Measurements from ENCODE around the gene ESCO1.
A peak's percentile ranks its signal among the peaks of the same experiment; 100 is the strongest.
"Not testable (repeated sequence)": the region's sequence is repeated elsewhere in the genome, so short reads cannot be mapped to it uniquely, and the experiment has no call there.

ESCO1 gene

GRCh38 chr18:21600526-21601410 is at the start of gene ESCO1:
ESCO1 (minus strand) TSS chr18:21600704; CDS start chr18:21574843, 25,861 bp downstream.
- peak; percentile 93 for DNase-seq (ENCODE audit: low read depth)

GRCh38 chr18:21640375-21640774 is 39.9 kb upstream of the ESCO1 start:
- DNase-seq (ENCODE audit: low read depth); H3K4me3 ChIP-seq (ENCODE audit: low read depth, low read length): not testable (repeated sequence)

More at GRCh38 chr18:21600526-21601410, at the start of gene ESCO1:
- peak within 1 kb of the TSS; percentile 98 for H3K4me3 ChIP-seq (ENCODE audit: low read depth, low read length)

- no peak for DNase-seq (ENCODE audit: low read depth)
- H3K4me3 ChIP-seq (ENCODE audit: low read depth, low read length): no peak overlapping the region
These were observed 38.3 kb upstream of the ESCO1 start for GRCh38 chr18:21638822-21639221.

- DNase-seq (ENCODE audit: low read depth): no peak
- no peak overlapping the region for H3K4me3 ChIP-seq (ENCODE audit: low read depth, low read length)
These were observed 36.3 kb upstream of the ESCO1 start for GRCh38 chr18:21636769-21637168.

- no peak overlapping the region for H3K4me3 ChIP-seq (ENCODE audit: low read depth, low read length)
- no peak for DNase-seq (ENCODE audit: low read depth)
These were observed 34.2 kb upstream of the ESCO1 start for GRCh38 chr18:21634588-21635199.

GRCh38 chr18:21632393-21632792 is 31.9 kb upstream of the ESCO1 start:
- no peak overlapping the region for H3K4me3 ChIP-seq (ENCODE audit: low read depth, low read length)
- DNase-seq (ENCODE audit: low read depth): no peak

- DNase-seq (ENCODE audit: low read depth): no peak
- H3K4me3 ChIP-seq (ENCODE audit: low read depth, low read length): no peak overlapping the region
These were observed 28.8 kb upstream of the ESCO1 start for GRCh38 chr18:21629089-21629832.

- DNase-seq (ENCODE audit: low read depth); H3K4me3 ChIP-seq (ENCODE audit: low read depth, low read length): not testable (repeated sequence)
These were observed 21.1 kb upstream of the ESCO1 start for GRCh38 chr18:21621640-21622039.

GRCh38 chr18:21612125-21613039 is 11.9 kb upstream of the ESCO1 start, which contains the start of gene SNRPD1:
SNRPD1 (plus strand) TSS chr18:21612314; CDS start chr18:21612430, 116 bp downstream.
- peak; percentile 72 for DNase-seq (ENCODE audit: low read depth)
- H3K4me3 ChIP-seq (ENCODE audit: low read depth, low read length): peak within 1 kb of the TSS; percentile 82

- H3K4me3 ChIP-seq (ENCODE audit: low read depth, low read length): peak overlapping the region; percentile 82
- not testable (repeated sequence) for DNase-seq (ENCODE audit: low read depth)
These were observed 11.1 kb upstream of the ESCO1 start for GRCh38 chr18:21611401-21612124.

GRCh38 chr18:21605213-21605612 is 4.7 kb upstream of the ESCO1 start:
- H3K4me3 ChIP-seq (ENCODE audit: low read depth, low read length): no peak overlapping the region
- DNase-seq (ENCODE audit: low read depth): no peak

GRCh38 chr18:21604671-21605070 is 4.2 kb upstream of the ESCO1 start:
- no peak overlapping the region for H3K4me3 ChIP-seq (ENCODE audit: low read depth, low read length)
- DNase-seq (ENCODE audit: low read depth): no peak

- H3K4me3 ChIP-seq (ENCODE audit: low read depth, low read length): no peak overlapping the region
- no peak for DNase-seq (ENCODE audit: low read depth)
These were observed 1.7 kb upstream of the ESCO1 start for GRCh38 chr18:21602299-21602587.

- DNase-seq (ENCODE audit: low read depth): no peak
- H3K4me3 ChIP-seq (ENCODE audit: low read depth, low read length): peak overlapping the region; percentile 98
These were observed 649 bp downstream of the ESCO1 start for GRCh38 chr18:21599585-21600525.

- no peak for DNase-seq (ENCODE audit: low read depth)
- peak overlapping the region; percentile 98 for H3K4me3 ChIP-seq (ENCODE audit: low read depth, low read length)
These were observed 1.5 kb downstream of the ESCO1 start for GRCh38 chr18:21598726-21599584.

GRCh38 chr18:21597620-21598019 is 2.9 kb downstream of the ESCO1 start:
- H3K4me3 ChIP-seq (ENCODE audit: low read depth, low read length): no peak overlapping the region
- DNase-seq (ENCODE audit: low read depth): no peak
